H9 (cell line): Measurements from ENCODE around the gene EDNRA. TPM values are rescaled to one million over a fixed set of nuclear protein-coding genes. Genes with fewer than 3 reads are reported as not detected.

Experiments used
- DNase-seq: peaks from one replicate; pipeline ENCODE4 v3.0.0-alpha.2; 2017
- H2AFZ ChIP-seq: one replicate; pipeline ENCODE4 v1.6.1; 2013; ENCODE audit warnings: mild to moderate bottlenecking, low read length, control low read depth, moderate library complexity
- H2AK5ac ChIP-seq: 2 replicates; pipeline ENCODE4 v1.6.1; 2013; ENCODE audit warnings: low read length, control low read depth, mixed read lengths; ENCODE audit not compliant: insufficient read length
- H2BK120ac ChIP-seq: one replicate; pipeline ENCODE4 v1.6.1; 2013; ENCODE audit warnings: low read depth, mild to moderate bottlenecking, low read length, control low read depth, inconsistent platforms; ENCODE audit not compliant: poor library complexity, severe bottlenecking
- H2BK12ac ChIP-seq: 2 replicates; pipeline ENCODE4 v1.6.1; 2013; ENCODE audit warnings: low read length, control low read depth, mixed read lengths, low read depth; ENCODE audit not compliant: insufficient read length
- H2BK15ac ChIP-seq: 2 replicates; pipeline ENCODE4 v1.6.1; 2013; ENCODE audit warnings: low read depth, low read length, control low read depth
- H2BK20ac ChIP-seq: one replicate; pipeline ENCODE4 v1.6.1; 2013; ENCODE audit warnings: low read depth, mild to moderate bottlenecking, low read length, control low read depth, inconsistent platforms; ENCODE audit not compliant: poor library complexity, severe bottlenecking
- H2BK5ac ChIP-seq: 2 replicates; pipeline ENCODE4 v1.6.1; 2013; ENCODE audit warnings: low read length, control low read depth, mixed read lengths; ENCODE audit not compliant: insufficient read length
- H3K14ac ChIP-seq: 2 replicates; pipeline ENCODE4 v1.6.1; 2013; ENCODE audit warnings: low read length, control low read depth; ENCODE audit not compliant: insufficient read depth
- H3K18ac ChIP-seq: 2 replicates; pipeline ENCODE4 v1.6.1; 2013; ENCODE audit warnings: low read depth, mild to moderate bottlenecking, mixed read lengths, low read length, control low read depth; ENCODE audit not compliant: insufficient read length
- H3K23ac ChIP-seq: 2 replicates; pipeline ENCODE4 v1.6.1; 2013; ENCODE audit warnings: low read length, control low read depth, mixed read lengths, low read depth; ENCODE audit not compliant: insufficient read length
- H3K23me2 ChIP-seq: 2 replicates; pipeline ENCODE4 v1.6.1; 2013; ENCODE audit warnings: low read depth, mild to moderate bottlenecking, mixed read lengths, low read length, control low read depth; ENCODE audit not compliant: insufficient read length, poor library complexity, severe bottlenecking
- H3K27ac ChIP-seq: 2 replicates; pipeline ENCODE4 v1.5.1; 2013; ENCODE audit warnings: low read length, control low read depth, mixed read lengths, low read depth; ENCODE audit not compliant: insufficient read length
- H3K27me3 ChIP-seq: 2 replicates; pipeline ENCODE4 v1.6.1; 2013; ENCODE audit warnings: low read length, control low read depth, inconsistent platforms; ENCODE audit not compliant: insufficient read depth
- H3K4ac ChIP-seq: 2 replicates; pipeline ENCODE4 v1.6.1; 2013; ENCODE audit warnings: low read depth, mild to moderate bottlenecking, control low read depth, inconsistent platforms, low read length, moderate library complexity
- H3K4me1 ChIP-seq: 2 replicates; pipeline ENCODE4 v1.6.1; 2013; ENCODE audit warnings: low read length, control low read depth, inconsistent platforms; ENCODE audit not compliant: insufficient read depth
- H3K4me2 ChIP-seq: 2 replicates; pipeline ENCODE4 v1.6.1; 2013; ENCODE audit warnings: low read length, control low read depth, mixed read lengths; ENCODE audit not compliant: insufficient read length, insufficient read depth
- H3K56ac ChIP-seq: 2 replicates; pipeline ENCODE4 v1.6.1; 2013; ENCODE audit warnings: low read depth, mild to moderate bottlenecking, mixed read lengths, low read length, control low read depth; ENCODE audit not compliant: insufficient read length
- H3K79me1 ChIP-seq: 2 replicates; pipeline ENCODE4 v1.6.1; 2013; ENCODE audit warnings: low read depth, mild to moderate bottlenecking, moderate library complexity, low read length, control low read depth, inconsistent platforms; ENCODE audit not compliant: insufficient read depth, poor library complexity, severe bottlenecking
- H3K79me2 ChIP-seq: 2 replicates; pipeline ENCODE4 v1.6.1; 2013; ENCODE audit warnings: low read length, control low read depth, inconsistent platforms; ENCODE audit not compliant: insufficient read depth
- H3K9ac ChIP-seq: 2 replicates; pipeline ENCODE4 v1.6.1; 2013; ENCODE audit warnings: low read length, control low read depth, mixed read lengths; ENCODE audit not compliant: insufficient read length; ENCODE audit errors: extremely low read depth
- H3K9me3 ChIP-seq: one replicate; pipeline ENCODE4 v1.6.1; 2013; ENCODE audit warnings: low read depth, low read length, inconsistent platforms; ENCODE audit not compliant: control insufficient read depth
- H3T11ph ChIP-seq: one replicate; pipeline ENCODE4 v1.6.1; 2013; ENCODE audit warnings: mild to moderate bottlenecking, low read length, control low read depth, inconsistent platforms
- H4K20me1 ChIP-seq: one replicate; pipeline ENCODE4 v1.6.1; 2013; ENCODE audit not compliant: control insufficient read depth, insufficient read length, insufficient read depth
- H4K5ac ChIP-seq: 2 replicates; pipeline ENCODE4 v1.6.1; 2013; ENCODE audit warnings: low read depth, mild to moderate bottlenecking, mixed read lengths, low read length, control low read depth; ENCODE audit not compliant: insufficient read length
- H4K8ac ChIP-seq: replicated peaks from 2 replicates; pipeline ENCODE4 v1.6.1; 2013; ENCODE audit warnings: low read length, control low read depth, mixed read lengths, low read depth; ENCODE audit not compliant: insufficient read length
- H4K91ac ChIP-seq: 2 replicates; pipeline ENCODE4 v1.6.1; 2013; ENCODE audit warnings: low read depth, mild to moderate bottlenecking, moderate library complexity, mixed read lengths, low read length, control low read depth; ENCODE audit not compliant: insufficient read length
- H3K27ac Mint-ChIP-seq, 3 experiments: 2 replicates in 2 of 3; 3 replicates in 1 of 3; pipeline ENCODE4 v1.8.0; 2020 to 2021; ENCODE audit warnings: mixed read lengths in 3 of 3, mild to moderate bottlenecking in 1 of 3, moderate library complexity in 1 of 3
- H3K27me3 Mint-ChIP-seq: 2 replicates; pipeline ENCODE4 v1.8.0; 2021; ENCODE audit warnings: low read depth, mild to moderate bottlenecking, moderate library complexity, mixed read lengths
- H3K36me3 Mint-ChIP-seq, 3 experiments: 2 replicates in 2 of 3; 3 replicates in 1 of 3; pipeline ENCODE4 v1.8.0; 2020 to 2021; ENCODE audit warnings: low read depth in 3 of 3, mixed read lengths in 3 of 3; ENCODE audit not compliant: insufficient read depth in 1 of 3
- H3K4me1 Mint-ChIP-seq, 2 experiments: 2 replicates each; pipeline ENCODE4 v1.8.0; 2020; ENCODE audit warnings: mixed read lengths in 2 of 2
- H3K4me3 Mint-ChIP-seq, 2 experiments: 2 replicates in 1 of 2; 3 replicates in 1 of 2; pipeline ENCODE4 v1.8.0; 2020 to 2021; ENCODE audit warnings: mild to moderate bottlenecking in 2 of 2, mixed read lengths in 2 of 2, moderate library complexity in 1 of 2
- H3K9me3 Mint-ChIP-seq, 2 experiments: 2 replicates in 1 of 2; 3 replicates in 1 of 2; pipeline ENCODE4 v1.8.0; 2020; ENCODE audit warnings: mild to moderate bottlenecking in 2 of 2, mixed read lengths in 2 of 2, moderate library complexity in 1 of 2
- WGBS: extraction: QIAGEN DNeasy Blood & Tissue Kit; methylation state at CpG from one replicate; pipeline ENCODE4 v1.1.7; 2013; ENCODE audit warnings: missing lambda C conversion rate, low lambda C conversion rate, mixed read lengths; ENCODE audit not compliant: insufficient read length; ENCODE audit errors: extremely low coverage; 5-methylcytosine and 5-hydroxymethylcytosine counted together
- total RNA-seq: library from RNA; stranded (reverse); gene quantifications from 2 replicates; pipeline ENCODE4 v1.2.1, GENCODE V29; 2021
- TF ChIP-seq, protein P1 (sequence below): fragments of 200-600 bp; sonication (generic); conservative IDR thresholded peaks from 3 replicates; pipeline ENCODE4 v1.8.0; 2021; ENCODE audit warnings: antibody characterized with exemption, mild to moderate bottlenecking

The EDNRA gene
- total RNA-seq, 1 experiment from 2014 or later, result 1.6 TPM

DNA sequence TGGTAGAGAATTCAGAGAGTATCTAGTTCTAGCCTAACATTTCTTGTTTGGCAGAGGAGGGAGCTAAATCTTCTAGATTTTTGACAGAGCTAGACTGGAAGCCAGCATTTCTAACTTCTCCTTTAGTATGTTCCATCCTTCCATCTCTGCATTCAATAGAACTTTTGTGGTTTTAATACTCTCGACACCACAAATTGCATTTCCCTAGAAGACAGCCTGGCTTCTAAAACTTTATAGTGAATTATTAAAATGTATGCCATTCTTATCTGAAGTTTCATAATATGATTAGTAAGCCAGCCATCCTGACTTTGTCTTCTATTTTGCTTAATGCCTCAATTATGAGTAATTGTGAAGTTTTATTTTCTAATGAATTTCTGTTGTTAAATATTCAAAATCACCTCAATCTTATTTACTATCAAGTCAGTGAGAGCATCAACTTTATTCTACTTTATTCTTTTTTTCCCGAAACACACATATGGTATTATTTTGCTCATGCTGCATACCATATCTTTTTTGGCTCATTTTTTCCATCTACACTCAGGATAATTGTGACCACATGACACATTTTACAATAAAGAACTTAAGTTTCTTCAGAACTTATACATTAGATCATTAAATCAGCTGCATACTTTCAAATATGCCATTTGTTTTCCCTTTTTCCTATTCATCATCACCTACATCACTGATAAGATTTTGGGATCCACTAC is 30.2 kb downstream of the EDNRA start:
- H3K9ac ChIP-seq, result no peak overlapping the region
- no peak overlapping the region for H3T11ph ChIP-seq
- no peaks in the 10 kb centered on the region for H3K27me3 Mint-ChIP-seq
- H4K5ac ChIP-seq, result no peak overlapping the region
- no peak overlapping the region for H4K91ac ChIP-seq
- no peak overlapping the region for H2BK15ac ChIP-seq
- H3K4me1 ChIP-seq, result no peaks in the 10 kb centered on the region
- no peak overlapping the region for H2BK5ac ChIP-seq
- H2BK12ac ChIP-seq, result no peak overlapping the region
- no CpG with 5 or more reads among the region's 2 CpGs for WGBS
- no peak overlapping the region for H2AFZ ChIP-seq
- H3K4me1 Mint-ChIP-seq, result no peaks in the 10 kb centered on the region
- H3K23ac ChIP-seq, result no peak overlapping the region
- H2BK20ac ChIP-seq, result no peak overlapping the region
- no peaks in the 10 kb centered on the region for H3K27me3 ChIP-seq
- H4K8ac ChIP-seq, result no peak overlapping the region
- no peaks in the 10 kb centered on the region for H3K23me2 ChIP-seq
- H3K9me3 ChIP-seq, result no peaks in the 10 kb centered on the region
- no peak overlapping the region for H3K27ac ChIP-seq
- H3K56ac ChIP-seq, result no peak overlapping the region
- H2AK5ac ChIP-seq, result no peak overlapping the region
- no peaks in the 10 kb centered on the region for H4K20me1 ChIP-seq
- DNase-seq, result no peak
- no peak overlapping the region for H3K14ac ChIP-seq
- H3K9me3 Mint-ChIP-seq, result no peaks in the 10 kb centered on the region
- H3K27ac Mint-ChIP-seq, result no peak overlapping the region
- TF ChIP-seq, protein P1, sequence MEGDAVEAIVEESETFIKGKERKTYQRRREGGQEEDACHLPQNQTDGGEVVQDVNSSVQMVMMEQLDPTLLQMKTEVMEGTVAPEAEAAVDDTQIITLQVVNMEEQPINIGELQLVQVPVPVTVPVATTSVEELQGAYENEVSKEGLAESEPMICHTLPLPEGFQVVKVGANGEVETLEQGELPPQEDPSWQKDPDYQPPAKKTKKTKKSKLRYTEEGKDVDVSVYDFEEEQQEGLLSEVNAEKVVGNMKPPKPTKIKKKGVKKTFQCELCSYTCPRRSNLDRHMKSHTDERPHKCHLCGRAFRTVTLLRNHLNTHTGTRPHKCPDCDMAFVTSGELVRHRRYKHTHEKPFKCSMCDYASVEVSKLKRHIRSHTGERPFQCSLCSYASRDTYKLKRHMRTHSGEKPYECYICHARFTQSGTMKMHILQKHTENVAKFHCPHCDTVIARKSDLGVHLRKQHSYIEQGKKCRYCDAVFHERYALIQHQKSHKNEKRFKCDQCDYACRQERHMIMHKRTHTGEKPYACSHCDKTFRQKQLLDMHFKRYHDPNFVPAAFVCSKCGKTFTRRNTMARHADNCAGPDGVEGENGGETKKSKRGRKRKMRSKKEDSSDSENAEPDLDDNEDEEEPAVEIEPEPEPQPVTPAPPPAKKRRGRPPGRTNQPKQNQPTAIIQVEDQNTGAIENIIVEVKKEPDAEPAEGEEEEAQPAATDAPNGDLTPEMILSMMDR, result no peak
- no peak overlapping the region for H3K4me3 Mint-ChIP-seq
- no peak overlapping the region for H2BK120ac ChIP-seq
- H3K18ac ChIP-seq, result no peak overlapping the region
- H3K79me2 ChIP-seq, result no peaks in the 10 kb centered on the region
- H3K4me2 ChIP-seq, result no peak overlapping the region
- H3K4ac ChIP-seq, result no peak overlapping the region
- no peaks in the 10 kb centered on the region for H3K79me1 ChIP-seq
- H3K36me3 Mint-ChIP-seq, result no peaks in the 10 kb centered on the region
